ENCODE measurements around the gene TRIM50.
"Not testable (repeated sequence)": the region's sequence is repeated elsewhere in the genome, so short reads cannot be mapped to it uniquely, and the experiment has no call there.

Gene TRIM50

DNA sequence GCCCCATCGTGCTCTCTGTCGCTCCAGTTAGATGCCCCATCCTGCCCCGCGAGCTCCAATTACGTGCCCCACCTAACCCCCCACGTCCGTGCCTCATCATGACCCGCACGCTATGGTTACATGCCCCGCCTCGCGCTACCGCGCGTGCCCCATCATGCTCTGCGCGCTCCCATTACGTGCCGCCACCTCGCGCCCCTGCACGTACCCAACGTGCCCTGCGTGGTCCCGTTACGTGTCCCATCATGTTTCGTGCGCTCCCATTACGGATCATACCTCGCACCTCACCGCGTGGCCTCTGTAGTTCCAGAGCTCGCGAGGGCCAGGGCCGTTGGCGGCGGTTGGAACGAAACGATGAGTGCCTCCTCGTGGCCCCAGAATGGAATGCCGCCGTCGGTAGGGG is at the start of gene TRIM50, which contains the start of gene FKBP6:
Gene TRIM50 (minus strand): TSS at position 161 of the 400 bp plus-strand sequence. CDS start 3,295 bp downstream, outside the sequence.
Gene FKBP6 (plus strand): TSS at position 240 of the 400 bp plus-strand sequence. CDS start 268 bp downstream, outside the sequence.
- DNase-seq (ENCODE audit: low read depth in 2 of 2), result not testable (repeated sequence)

DNA sequence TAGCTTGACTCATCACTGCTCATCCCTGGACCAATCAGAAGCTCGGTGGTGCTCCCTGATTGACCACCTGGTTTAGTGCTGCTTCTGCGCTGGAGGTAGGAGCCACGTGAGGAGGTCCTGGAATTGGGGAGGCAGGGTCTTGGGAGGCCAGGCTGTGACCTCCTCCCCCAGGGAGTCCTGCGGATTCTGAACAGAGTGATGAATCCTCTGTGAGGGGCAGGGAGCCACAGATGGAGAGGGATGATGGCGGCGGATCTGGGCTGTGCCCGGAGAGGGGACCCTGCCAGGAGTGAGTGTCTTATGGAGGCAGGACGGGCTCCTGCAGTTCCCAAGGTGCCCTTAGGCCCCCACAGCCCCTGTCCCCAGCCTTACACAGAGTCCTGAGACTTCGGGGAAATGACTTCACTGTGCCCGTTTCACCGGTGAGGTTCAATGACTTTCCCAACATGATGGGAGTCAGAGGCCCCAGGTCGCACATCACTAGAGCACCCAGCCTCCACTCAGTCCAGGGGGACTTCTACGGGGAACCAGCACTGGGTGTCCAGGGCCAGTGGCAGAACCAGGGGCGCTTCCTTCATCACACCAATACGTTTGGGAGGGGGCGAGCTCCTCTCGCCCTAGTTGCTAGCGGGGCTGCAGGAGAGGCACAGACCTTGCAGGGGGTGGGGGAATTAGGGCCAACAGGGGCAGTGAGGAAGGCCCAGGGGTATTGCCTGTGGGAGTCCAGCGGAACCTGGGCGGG is 49.0 kb upstream of the TRIM50 start:
- DNase-seq (ENCODE audit: low read depth in 2 of 2), result no peak

DNA sequence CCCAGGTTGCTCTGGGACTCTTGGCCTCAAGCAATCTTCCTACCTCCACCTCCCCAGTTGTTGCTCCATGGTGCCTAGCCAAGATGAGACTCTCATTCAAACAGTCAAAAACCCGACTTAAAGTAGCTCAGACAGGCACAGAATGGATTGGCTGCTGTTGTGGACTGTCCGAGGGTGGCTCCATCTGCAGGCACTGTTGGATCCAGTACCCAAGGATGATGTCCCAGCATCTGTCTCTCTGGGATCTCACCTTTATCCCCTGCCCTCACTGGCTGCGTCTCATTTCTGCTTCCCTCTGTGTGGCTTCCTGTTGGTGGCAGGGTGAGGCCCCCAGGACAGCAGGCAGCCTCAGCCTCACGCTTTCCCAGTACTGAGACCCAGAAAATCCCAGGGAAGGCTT is 48.4 kb upstream of the TRIM50 start:
- DNase-seq (ENCODE audit: low read depth in 2 of 2), result not testable (repeated sequence)

DNA sequence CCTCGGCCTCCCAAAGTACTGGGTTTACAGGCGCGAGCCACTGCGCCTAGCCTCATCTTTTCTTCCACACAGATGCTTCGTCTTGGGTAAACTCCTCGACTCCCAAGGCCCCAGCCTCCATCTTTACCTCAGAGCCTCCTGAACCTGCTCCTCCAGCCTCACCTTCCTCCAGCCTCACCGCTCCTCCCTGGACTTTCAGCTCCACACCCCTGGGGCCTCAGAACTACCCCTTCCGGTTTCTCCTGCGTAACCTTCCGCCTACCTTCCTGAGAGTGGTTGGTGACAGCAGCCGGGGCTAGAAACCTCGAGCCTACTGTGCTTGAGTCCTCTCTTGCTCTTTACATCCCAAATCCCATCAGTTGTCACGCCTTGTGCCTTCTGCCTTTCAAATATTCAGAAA is 45.9 kb upstream of the TRIM50 start:
- no peak for DNase-seq (ENCODE audit: low read depth in 2 of 2)

DNA sequence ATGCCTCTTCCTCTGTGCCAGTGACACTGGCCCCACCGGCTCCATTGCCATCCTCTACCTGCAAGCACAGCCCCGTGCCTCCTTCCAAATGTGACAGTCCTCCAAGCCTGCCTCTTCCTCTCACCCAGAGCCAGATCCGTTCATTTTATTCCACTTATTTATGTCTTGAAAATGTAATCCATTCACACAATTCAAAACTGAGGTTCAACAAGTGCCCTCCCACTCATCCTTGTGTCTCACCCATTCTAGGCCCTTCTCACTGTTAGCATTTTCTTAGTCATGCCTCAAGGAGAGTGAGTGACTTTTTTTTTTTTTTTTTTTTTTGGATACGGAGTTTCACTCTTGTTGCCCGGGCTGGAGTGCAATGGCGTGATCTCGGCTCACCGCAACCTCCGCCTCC is 41.7 kb upstream of the TRIM50 start:
- no peak for DNase-seq (ENCODE audit: low read depth in 2 of 2)

DNA sequence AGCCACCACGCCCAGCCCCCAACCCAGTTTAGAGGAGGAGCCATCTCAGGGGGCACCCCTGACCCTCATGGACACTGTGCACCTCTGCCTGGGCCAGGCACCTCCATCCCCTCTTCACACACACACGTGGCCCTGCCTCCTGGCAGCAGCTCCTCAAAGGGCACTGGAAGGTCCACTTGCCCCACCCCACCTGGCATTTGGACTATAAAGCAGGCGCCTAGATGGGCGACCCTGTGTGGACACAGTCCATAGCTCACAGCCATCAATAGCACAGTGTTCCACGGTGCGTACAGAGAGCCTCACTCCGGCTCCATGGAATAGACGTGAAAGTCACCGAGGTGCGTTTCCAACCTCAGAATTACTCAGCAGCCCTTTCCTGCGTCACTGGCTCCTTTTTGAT is 41.1 kb upstream of the TRIM50 start:
- DNase-seq (ENCODE audit: low read depth in 2 of 2), result no peak

DNA sequence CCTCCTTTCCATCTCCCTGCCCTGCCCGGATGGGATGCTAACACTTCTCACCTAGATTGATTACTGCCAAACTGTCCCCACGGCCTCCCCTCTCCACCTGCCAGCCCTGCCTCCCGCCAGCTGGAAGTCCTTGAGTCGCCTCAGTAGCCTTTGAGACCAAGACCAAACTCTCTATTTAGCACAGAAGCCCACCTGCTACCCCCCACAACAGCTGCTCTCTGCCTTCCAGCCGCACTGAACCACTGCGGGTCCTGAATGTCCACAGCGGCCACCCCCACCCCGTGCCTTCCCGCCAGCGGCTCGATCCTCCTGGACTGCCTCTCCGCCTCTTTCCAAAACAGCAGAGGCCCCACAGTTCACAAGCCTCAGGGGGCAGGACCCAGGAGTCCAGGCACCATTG is 39.1 kb upstream of the TRIM50 start:
- DNase-seq (ENCODE audit: low read depth in 2 of 2), result no peak

DNA sequence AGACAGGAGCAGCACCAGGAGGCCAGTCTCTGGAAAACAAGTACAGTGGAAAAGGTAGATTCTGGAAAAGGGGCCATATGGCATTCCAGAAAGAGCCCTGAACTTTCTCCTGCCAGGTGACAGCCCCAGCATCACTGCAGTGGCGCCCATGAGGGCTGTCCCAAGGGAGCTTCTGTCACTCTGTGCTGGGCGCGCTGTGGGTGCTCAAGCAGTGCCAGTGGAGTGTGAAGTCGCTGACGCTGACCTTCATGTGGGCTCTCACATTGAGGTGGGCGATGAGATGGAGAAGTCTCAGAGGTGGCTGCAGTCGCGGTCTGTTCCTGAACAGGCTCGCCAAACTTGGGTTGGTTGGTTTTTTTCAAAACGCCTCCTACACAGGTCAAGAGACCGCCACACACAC is 38.2 kb upstream of the TRIM50 start:
- no peak for DNase-seq (ENCODE audit: low read depth in 2 of 2)

DNA sequence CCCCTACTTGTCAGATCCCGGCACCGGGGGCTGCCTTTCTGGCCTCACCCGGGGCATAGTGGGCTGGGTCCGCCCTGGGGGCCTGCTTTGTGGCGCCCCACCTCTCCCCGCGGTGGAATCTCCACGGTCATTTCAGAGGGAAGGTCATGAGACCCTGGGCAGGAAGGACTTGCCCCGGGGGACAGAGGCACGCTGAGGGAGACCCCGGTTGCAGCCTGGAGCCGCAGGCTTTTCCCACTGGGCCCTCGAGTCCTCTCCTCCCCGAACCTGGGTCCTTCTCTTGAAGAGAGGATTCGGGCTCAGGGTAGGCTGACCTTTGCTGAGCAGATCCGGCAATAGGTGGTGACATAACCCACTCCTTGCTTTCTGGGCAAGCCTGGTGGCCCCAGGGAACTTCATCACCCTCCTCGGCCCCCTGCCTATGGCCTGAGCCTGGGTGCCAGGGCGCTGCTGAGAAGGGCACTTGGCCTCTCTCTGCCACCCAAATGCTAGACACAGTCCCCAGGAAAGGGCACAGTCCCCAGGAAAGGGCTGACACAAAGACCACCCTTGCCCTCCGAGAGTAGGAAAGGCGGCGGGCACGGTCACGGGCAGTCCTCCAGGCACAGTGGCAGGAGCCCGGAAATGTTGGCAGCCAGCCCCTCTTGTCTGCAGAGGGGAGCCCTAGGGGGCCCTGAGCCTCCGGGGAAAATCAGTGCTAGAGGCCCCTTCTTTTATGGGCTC is 36.3 kb upstream of the TRIM50 start:
- DNase-seq (ENCODE audit: low read depth in 2 of 2), result no peak

DNA sequence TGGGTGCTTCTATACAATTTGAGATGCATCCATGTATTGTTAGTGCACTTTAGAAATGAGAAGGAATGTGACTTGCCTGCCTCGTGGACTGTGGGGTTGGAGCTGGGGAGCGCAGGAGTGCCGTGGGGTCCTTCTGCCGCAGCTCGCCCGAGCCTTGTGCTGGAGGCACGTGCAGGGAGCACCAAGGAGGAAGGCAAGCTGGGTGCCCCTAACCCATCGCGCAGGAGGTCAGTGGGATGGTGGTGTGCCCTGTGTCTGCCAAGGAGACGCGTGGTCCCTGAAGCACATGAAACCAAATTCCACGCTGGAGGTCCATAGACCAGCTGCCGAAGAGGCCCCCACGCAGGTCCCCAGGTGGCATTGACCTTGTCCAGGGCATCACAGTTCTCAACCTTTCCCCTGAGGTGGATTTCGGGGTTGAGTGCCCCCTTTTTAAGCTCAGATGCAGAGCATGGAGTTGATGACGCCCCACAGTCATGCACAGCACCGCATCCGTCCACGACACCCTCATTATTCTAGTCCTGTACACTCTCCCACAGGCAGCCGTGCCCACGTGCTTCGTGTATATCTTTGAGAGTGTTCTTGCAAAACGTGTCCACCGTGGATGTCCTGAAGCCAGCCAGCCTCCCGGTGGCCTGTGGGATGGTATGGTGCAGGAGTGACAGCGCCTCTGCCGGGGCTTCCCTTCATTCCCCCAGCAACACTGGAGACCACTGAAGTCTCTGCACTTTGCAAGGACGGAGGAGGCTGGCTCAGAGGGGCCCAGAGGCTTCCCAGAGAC is 35.5 kb upstream of the TRIM50 start:
- DNase-seq (ENCODE audit: low read depth in 2 of 2), result no peak

DNA sequence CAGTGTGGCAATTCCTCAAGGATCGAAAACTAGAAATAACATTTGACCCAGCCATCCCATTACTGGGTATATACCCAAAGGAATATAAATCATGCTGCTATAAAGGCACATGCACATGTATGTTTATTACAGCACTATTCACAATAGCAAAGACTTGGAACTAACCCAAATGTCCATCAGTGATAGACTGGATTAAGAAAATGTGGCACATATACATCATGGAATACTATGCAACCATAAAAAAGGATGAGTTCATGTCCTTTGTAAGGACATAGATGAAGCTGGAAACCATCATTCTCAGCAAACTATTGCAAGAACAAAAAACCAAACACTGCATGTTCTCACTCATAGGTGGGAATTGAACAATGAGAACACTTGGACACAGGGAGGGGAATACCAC is 32.7 kb upstream of the TRIM50 start:
- not testable (repeated sequence) for DNase-seq (ENCODE audit: low read depth in 2 of 2)

DNA sequence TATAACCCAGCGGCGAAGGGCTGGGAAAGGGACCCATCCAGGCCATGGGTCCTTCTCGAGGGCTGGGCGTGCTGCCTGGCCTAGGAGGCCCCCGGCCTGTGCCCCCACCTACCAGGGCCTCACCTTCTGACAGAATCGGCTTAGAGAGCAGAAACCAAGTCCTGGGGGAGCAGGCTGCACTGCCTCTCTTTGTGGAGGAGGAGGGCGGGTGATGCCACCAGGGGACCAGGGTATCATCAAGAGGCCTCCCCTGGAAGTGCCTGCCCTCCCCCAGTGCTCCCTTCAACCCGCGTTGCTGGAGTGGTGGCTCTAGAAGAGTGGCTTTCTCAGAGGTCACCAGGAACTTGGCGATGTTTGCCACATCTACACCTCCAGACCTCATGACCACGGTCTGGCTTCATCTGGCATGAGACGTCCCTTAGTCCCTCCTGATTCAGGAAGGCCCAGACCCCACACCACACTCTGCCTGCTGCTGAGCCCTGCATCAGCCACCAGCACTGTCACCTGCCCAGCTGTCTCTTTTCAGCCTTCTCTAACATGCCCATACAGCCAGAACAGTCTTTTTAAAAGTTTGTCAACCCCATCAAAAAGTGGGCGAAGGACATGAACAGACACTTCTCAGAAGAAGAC is 32.0 kb upstream of the TRIM50 start:
- DNase-seq (ENCODE audit: low read depth in 2 of 2), result no peak

DNA sequence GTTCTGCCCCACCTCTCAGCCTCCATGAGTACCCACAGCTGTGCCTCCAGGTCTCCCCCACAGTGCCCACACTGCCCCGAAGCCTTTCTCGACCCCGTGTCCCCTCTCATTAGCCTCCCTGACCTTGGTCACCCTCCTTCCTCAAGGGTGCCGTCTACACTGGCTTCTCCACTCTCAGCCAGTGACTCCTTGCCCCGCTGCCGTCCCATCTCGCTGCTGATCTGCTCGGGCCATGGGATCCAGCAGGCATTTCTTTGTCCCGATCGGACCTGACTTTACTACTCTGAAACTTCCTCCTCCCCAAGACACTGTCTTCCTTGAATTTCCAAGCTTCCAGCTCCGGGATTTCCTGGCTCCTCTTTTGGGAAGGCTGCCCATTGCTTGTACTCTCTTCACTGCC is 31.4 kb upstream of the TRIM50 start:
- DNase-seq (ENCODE audit: low read depth in 2 of 2), result no peak

DNA sequence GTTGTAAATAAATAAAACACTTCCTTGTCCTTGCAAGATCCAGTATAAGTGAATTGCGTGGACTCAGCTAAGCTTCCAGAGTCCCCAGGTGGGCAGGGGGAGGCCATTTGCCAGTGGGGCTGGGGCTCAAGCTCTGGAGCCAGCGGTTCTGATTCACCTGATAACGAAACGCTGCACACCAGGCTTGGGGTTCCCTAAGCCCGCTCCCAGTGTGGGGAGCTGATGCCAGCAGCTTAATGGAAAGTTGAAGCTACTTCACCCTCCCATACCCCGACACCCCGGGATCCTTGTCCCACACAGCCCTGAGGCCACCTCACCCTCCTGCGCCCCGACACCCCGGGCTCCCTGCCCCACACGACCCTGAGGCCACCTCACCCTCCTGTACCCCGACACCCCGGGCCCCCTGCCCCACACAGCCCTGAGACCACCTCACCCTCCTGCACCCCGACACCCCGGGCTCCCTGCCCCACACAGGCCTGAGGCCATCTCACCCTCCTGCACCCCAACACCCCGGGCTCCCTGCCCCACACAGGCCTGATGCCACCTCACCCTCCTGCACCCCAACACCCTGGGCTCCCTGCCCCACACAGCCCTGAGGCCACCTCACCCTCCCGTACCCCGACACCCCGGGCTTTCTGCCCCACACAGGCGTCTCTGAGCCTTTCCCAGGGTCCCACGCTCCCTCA is 30.9 kb upstream of the TRIM50 start:
- no peak for DNase-seq (ENCODE audit: low read depth in 2 of 2)

DNA sequence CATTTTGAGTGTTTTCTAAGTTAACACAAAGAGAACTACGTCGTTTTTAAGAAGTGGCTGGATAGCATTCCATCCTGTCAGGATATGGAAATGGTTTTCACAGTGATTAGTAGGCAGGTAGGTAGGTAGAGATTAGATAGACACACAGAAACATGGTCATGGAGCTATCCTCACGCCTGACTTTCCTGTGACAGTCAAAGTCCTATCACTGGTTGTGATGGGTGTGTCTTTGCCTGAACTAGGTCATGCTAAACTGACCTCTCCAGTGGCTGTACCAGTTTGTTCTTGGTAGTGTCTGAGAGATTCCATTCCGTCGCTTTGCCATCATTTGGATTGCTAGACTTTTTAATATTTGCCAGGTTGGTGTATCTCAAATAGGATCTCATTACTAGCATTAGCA is 28.3 kb upstream of the TRIM50 start:
- DNase-seq (ENCODE audit: low read depth in 2 of 2), result no peak

DNA sequence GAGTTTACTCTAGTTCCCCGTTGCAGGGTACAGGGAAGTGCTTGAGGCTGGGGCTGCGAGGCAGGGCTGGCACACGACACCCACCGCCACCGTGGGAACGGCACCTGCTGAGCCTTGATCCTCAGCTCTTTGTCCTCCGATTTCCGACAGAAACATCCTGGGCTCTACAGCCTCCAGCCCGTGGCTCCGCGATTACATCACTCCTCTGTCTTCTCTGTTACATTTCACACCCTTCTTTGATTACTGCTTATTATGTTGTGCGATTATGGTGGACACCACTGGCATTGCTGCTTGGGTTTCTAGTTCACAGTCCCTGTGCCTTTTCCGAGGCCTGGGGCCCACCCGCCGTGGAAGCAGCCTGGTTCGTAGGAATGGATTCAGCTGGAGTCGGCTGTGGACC is 26.9 kb upstream of the TRIM50 start:
- no peak for DNase-seq (ENCODE audit: low read depth in 2 of 2)

DNA sequence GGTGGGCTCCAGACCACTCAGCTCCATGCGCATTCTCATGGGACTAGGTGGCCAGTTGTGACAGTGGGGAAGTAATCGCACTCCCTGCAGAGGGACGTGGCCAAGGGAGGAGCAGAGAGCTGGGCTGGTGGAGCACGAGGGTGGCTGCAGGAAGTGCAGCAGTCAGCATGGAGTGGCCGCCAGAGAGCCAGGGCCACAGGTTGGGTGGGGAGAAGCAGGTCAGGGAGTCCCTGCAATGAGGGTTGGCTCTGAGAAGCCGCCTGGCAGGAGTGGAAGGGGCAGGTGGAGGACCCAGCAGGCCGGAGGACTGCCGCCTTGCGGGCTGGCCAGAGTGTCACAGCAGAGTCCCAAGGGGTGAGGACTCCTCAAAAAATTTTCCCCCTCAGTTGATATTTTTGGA is 26.3 kb upstream of the TRIM50 start:
- no peak for DNase-seq (ENCODE audit: low read depth in 2 of 2)

DNA sequence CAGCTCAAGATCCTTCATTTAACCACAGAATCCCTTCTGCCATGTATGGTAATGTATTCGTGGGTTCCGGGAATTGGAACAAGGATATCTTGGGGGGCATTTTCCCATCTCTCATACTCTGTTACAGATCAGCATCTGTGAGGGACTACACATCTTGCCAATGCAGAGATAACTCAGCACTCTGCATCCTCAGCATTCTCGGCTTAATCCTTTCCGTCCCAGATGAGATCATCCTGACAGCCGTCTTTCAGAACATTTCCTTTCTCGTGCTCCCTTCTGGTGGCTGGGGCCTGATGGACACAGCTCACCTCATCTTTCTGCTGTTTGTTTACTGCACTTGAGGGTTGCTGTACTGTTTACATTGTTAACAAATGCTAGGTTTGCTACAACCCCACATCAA is 25.4 kb upstream of the TRIM50 start:
- DNase-seq (ENCODE audit: low read depth in 2 of 2), result no peak

DNA sequence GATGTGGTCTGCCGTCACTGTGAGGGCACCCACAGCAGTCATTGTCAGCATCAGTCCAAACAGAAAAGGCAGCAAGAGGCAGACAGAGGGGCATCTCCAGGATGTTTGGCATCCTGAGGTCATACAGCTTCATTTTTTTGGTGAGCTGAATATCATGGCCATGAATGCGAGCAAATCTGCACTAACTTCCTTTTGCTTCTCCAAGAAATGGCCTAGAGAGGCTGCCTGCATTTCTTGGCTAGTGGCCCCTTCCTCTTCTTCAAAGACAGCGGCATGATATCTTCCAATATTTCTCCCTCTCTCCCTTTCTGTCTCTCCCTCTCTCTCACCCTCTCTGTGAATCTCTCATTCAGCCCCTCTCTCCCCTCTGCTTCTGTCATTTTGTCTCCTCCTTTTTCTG is 24.9 kb upstream of the TRIM50 start:
- DNase-seq (ENCODE audit: low read depth in 2 of 2), result no peak

DNA sequence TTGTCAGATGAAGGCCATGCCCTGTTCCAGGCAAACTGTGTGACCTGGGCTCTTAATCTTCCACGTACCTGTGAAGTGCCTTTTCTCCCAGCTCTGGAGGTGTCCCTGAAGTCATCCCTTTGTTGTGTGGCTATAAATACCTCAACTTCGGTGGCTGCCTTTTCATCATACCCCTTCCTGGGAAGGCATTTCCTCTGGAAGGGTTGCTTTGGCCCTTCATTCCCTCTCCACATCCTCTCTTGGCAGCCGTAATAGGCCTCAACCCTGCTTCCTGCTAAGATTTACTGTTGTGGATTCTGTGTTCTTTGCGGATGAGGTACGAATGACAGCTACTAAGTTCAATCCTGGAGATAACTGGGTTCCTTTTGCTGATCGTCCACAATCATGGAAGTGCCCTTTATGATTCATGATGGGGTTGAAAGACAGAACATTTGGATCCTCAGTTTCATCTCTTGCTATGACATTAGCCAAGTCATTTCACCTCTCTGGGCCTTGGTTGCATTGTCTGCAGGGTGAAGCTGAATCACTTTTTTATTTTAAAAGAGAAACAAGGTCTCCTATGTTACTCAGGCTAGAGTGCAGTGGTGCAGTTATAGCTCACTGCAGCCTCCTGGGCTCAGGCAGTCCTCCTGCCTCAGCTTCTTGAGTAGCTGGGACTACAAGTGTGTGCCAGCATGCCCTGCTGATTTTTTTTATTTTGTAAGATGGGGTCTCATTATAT is 23.7 kb upstream of the TRIM50 start:
- DNase-seq (ENCODE audit: low read depth in 2 of 2), result no peak
